ENCODE data around the gene NEURL1.
"Not testable (repeated sequence)": the region's sequence is repeated elsewhere in the genome, so short reads cannot be mapped to it uniquely, and the experiment has no call there.

The NEURL1 gene

DNA sequence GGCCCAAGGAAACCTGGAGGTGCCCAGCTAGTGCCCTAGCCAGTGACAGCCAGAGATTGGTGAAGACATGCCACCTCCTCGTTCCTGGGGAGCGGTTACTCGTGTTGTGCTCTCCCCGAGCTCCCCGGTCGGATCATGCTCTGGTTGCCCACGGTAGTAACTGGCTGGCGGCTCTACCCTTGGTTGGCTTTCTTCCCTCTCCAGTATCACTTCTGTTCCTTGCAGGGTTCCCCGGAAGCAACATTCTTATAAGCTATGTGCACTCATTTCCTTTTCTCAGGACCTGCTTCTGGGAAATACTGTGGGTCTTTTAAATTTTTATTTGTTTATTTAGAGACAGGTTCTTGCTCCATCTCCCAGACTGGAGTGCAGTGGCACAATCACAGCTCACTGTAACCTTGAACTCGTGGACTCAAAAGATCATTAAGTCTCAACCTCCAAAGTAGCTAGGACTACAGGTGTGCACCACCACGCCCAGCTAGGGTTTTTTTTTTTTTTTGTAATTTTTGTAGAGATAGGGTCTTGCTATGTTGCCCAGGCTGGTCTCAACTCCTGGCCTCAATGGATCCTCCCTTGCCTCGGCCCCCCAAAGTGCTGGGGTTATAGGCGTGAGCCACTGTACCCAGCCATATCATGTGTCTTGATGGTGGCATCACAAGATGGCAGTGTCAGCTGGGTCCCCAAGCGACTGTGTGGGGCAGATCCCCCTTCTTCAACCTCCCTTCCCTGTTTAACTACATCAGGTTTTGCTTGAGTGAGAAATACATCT is 27.9 kb upstream of the NEURL1 start:
- no peak for DNase-seq (ENCODE audit: low read depth in 2 of 2)

DNA sequence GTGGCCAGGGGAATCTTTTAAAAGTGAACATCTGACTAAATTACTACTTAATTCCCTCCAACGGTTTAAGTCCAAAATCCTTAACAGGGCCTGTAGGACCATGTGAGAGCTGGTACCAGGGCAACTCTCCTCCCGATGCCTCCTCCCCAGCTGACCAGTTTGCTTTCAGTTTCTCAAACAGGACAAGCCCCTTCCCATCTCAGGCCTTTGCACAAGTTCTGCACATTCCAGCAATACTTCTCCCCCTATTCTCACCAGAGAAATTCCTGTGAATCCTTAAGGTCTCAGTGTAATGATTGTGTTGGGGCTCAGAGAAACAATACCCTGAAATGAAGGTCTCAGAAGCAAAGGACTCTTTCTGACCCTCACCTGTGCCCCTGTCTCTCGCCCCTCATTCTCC is 26.8 kb upstream of the NEURL1 start:
- no peak for DNase-seq (ENCODE audit: low read depth in 2 of 2)

DNA sequence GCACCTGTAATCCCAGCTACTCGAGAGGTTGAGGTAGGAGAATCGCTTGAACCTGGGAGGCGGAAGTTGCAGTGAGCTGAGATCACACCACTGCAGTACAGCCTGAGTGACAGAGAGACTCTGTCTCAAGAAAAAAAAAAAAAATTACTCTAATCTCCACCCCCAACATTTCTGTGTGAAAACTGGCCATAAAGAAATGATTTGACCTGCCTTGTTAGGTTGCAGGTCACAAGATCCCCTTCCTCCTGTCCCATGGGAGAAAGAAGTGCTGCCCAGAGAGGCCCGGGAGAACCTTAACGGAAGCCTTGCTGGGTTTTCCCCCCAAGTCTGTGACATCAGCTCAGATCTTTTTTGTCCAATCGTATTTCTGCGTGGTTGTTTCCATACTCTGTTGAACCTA is 26.1 kb upstream of the NEURL1 start:
- DNase-seq (ENCODE audit: low read depth in 2 of 2): no peak

DNA sequence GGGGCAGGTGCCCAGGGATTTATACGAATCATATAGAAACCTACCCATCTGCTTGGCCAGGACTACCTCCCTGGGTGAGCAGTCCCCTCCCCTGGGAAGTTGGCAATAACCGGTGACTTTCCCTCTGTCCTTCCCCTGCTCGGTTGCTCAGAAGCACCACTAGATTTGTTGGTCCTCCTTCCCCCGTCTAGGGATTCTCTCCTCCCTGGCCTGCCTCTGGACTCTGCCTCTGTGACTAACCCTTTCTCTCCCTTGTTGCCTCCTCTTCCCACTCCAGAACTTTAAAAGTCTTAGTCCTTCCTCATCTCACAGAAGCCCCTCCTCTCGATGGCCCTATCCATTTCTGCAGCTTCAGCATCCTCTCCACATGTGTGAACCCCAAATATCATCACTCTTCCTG is 24.3 kb upstream of the NEURL1 start:
- DNase-seq (ENCODE audit: low read depth in 2 of 2): no peak

DNA sequence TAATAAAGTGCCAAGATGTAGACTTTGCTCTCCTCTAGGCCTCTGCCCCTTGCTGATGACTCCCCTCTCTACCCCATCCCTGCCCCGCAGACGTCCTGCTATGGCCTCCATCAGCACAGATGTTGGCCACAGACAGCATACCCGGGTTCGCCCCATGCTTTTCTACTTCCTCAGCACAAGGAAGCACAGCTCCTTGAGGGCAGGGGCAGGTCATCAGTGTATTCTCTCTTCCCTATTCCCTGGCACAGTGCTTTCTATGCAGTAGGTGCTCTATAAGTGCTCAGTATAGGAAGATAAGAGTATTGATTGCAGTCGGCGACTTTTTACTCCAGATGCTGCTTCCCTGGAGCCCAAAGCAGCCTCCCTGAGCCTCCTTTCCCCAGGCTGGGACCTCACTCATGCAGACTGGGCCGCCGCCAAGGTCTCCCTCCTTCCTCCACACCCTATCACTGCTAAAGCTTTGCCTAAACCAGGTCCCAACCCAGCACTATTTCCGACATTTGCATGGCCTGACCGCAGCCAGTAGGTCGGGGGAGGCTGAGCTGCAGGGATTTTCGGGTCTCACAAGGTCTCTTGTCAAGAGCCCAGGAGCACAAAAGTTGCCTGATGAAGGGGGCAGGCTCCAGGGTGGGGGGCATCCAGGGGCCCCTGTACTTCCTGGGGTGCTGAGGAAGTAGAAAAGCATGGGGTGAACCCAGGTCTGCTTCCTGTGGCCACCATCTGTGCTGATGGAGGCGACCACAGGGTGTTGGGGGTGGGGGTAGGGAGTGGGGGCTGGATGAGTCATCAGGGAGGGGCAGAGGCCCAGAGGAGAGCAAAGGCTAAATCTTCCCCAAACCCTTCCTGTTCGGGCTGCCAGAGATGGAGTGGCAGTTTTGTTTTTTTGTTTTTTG is 22.5 kb upstream of the NEURL1 start:
- DNase-seq (ENCODE audit: low read depth in 2 of 2): peak; percentile 59 to 61

DNA sequence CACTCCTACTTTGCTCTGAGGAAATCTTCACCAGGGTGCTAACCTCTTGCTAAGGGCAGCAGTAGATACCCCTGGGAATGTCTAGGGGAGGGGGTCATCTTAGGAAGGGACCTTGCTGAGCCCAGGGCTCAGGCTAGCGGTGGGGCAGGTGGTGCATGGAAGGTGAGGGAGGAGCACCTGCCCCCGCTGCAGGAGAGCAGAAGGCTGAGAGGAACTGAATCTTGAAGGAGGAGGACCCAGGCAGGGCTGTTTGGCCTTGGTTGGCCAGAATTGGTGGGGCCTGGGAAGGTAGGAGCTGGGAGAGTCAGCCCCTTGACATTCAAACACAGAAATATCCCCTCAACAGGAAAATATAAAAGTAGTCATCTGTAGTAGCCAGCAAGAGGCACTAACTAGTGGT is 21.5 kb upstream of the NEURL1 start:
- DNase-seq (ENCODE audit: low read depth in 2 of 2): no peak

DNA sequence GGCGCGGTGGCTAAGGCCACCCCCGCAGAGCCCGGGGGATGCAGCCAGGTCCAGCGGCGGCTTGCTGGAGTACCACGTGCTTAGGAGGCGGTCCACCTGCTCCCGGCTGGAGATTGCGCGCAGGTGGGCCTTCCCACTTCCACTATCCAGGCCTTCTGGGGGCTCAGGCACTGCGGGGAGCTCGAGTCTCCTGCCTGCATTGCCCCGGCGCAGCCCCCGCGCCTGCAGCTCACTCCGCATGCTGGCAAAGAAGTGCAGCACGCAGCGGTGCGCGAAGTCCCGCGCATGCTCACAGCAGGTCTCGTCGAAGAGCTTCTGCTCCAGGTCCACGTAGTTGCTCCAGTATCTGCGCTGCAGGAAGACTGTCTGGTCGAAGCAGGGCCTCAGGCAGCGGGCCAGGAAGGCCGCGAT is 20.2 kb upstream of the NEURL1 start:
- no peak for DNase-seq (ENCODE audit: low read depth in 2 of 2)

DNA sequence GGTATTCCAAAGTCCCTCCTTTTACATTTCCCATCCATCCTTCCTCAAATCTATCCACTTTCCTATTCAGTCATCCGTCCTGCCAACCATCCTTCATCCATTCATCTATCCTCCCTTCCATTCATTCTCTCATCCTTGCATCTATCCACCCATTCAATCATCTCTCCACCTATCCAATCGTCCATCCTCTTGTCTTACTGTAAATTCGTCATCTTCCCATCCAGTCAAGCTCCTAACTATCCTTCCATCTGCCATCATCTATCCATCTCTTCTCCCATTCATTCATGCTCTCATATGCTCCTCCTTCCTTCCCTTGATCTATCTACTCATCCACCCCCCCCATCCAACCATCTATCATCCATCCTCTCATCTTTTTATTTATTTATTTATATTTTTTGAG is 19.4 kb upstream of the NEURL1 start:
- no peak for DNase-seq (ENCODE audit: low read depth in 2 of 2)

DNA sequence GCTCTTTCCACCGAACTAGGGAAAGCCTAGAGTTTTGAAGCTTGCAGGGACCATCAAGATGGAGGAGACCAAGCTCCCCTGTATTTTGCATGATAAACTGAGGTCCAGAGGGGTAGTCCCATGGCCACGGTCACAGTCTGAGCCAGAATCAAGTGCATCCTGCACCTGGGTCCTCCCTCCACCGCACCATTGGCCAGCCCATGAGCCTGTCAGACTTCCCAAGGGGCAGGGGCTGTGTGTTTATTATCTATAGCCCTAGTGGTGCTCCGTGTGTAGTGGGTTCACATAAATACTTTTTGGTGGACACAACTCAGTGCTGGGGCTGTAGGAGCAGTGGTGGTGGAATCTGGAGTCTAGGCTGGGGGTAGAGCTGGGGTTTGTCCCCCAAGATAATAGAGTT is 18.1 kb upstream of the NEURL1 start:
- DNase-seq (ENCODE audit: low read depth in 2 of 2): no peak

DNA sequence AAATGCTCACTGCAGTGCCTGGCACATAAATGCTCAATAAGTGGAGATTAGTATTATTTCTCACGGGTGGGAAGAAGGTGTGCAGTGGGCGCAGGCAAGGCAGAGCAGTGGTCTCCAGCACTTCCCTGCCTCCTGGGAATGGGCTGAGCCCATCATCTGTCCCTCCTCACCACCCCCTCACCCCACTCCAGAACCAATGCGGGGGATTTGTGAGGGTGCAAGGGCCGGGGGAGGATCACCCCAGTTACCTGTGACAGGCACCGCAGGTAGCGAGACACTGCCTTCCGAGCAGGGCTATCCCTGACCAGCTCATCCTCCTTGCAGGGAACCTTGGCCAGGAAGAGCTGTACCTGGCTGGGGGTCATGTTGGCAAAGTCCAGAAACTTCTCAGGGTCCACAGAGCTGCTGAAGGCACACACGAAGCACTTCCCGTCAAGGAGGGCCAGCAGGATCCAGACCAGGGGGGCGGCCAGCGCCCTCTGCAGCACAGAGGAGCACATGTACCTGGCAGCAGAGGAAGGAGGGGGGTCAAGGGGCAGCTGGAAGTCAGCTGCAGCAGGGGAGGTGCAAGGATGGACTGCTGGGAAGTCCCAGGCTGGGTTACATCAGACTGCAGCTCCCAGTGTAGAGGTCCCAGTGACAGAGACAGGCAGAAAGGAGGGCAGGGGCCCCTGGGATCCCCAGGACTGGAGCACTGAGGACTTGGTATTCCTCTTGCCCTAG is 17.3 kb upstream of the NEURL1 start:
- DNase-seq (ENCODE audit: low read depth in 2 of 2): no peak

DNA sequence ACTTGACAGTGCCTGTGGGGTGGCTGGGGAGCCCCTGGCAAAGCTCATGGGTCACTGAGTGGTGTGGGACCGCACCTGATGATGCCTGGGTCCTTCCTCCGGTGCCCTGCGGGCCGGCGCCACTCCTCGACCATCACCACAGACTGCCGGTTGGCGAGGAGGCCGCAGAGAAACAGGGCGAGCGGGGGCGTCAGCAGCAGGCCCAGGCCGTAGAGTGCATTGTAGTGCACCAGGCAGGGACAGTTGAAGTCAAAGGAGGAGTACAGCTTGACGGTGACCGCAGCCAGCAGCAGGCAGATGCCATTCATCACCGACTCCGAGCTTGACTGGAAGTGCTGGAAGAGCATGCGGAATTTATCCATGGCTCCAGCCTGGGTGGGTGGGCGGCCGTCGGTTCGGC is 14.8 kb upstream of the NEURL1 start:
- no peak for DNase-seq (ENCODE audit: low read depth in 2 of 2)

DNA sequence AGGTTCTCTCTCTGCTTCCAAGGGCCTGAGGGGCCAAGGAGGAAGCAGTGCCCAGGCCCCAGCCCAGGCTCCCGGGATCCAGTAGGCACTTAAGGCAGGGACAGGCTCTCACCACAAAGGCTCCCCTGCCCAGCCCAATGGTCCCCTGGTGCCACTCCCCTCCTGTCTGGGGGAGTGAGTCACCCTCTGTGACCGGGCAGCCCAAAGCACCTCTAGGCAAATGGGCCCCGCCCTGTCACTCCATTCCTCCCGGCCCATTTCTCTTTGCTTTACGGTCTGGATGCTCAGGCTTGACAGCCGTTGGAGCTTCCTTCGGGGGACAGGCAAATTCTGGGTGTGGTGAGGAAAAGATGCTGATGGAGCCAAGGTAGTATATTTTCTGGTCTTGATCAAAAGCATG is 14.4 kb upstream of the NEURL1 start, which contains the start of gene CALHM3:
Gene CALHM3 (minus strand): TSS at position 106 of the 400 bp plus-strand sequence. CDS start 208 bp downstream, outside the sequence.
- no peak for DNase-seq (ENCODE audit: low read depth in 2 of 2)

DNA sequence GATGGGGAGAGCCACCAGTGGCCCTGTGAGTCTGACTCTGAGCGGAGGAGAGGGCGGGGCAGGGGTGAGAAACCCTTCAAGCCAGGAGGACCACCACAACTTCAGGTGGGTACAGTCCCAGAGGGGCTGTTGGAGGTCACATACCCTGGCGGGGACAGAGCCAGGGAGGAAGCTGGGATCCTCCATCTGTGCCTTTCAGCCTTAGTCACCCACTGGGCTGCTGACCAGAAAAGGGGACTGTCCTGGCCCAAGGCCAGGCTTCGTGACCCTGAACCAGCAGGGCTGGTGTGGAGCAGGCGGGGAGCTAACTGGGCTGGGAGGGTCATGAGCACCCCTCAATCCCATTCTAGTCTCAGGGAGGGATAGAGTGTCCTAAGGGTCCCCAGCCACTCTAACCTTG is 13.0 kb upstream of the NEURL1 start:
- DNase-seq (ENCODE audit: low read depth in 2 of 2): no peak

DNA sequence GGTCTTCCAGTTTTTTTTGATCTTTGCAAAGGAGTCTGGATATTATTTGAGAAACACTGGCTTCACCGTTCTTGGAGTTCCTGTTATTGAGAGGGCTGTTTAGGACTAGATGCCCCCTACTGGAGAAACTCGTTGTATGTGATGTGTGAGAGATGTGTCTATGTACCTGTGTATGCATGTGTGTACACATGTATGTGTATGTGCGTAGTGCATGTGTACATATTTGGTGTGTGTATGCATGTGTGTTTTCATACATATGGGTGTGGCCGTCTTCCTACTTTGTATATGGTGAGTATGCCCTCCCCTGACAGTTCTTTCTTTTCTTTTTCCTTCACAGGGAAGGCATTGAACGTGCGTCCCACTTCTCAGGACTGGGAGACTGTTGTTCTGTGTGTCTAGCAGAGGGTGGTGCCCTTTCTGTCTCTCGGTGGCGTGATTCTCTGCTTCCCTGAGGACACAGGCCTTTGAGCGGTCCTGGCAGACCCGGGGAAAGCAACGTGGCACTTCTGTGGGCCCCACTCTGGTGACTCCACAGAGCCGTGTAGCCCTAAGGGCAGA is 11.5 kb upstream of the NEURL1 start:
- no peak for DNase-seq (ENCODE audit: low read depth in 2 of 2)

DNA sequence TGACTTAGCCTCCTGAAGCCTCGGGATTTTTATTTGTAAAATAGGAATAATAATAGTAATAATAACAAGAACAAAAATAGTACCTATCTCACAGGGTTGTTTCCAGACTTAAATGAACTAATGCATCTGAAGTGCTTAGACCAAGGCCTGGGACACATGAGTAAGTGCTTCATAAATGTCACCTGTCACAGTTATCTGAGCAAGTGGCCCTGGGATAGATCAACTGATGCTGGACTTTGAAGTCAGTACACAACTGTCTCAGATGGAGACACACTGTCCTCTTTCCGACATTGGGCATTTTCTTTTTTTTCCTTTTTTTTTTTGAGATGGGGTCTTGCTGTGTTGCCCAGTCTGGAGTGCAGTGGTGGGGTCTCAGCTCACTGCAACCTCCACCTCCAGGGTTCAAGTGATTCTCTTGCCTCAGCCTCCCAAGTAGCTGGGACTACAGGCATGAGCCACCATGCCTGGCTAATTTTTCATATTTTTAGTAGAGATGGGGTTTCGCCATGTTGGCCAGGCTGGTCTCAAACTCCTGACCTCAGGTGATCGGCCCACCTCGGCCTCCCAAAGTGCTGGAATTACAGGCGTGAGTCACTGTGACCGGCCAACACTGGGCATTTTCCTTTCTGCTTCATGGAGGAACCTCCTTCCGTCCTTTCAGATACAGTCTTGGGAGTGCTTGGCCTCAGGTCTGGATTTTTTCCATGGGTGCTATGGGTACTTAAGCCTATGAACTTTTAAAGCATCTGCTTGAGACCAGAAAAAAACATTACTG is 6.7 kb upstream of the NEURL1 start:
- DNase-seq (ENCODE audit: low read depth in 2 of 2): not testable (repeated sequence)

DNA sequence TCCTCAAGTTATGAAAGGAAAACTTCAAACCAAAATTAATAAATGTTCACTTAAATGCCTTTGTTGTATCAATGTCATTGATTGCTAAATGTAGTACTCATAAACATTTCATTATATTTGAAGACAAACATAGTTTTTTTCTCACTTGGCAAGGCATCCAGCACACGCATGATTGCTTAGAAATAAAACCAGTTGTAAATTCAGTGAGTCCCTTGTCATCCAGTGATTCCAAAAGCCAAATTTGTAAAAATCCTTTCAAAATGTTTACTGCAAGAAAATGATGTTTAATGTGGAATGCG is 6.1 kb upstream of the NEURL1 start:
- DNase-seq (ENCODE audit: low read depth in 2 of 2): no peak

DNA sequence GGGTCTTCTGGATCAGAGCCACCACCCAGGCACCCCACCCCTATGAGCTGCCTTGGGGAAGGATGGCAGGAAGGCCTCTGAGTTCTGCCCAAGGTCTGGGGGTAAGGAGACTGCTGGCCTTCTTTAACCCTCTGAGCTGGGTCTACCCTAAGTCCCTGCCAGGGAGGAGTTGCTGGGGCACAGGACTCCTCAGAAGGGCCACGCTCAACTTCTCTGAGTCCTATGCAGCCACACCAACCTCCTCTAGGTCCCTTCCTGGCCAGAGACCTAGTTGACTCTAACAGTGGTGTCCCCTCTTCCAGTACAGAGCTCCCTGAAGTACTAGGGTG is 2.6 kb upstream of the NEURL1 start:
- DNase-seq (ENCODE audit: low read depth in 2 of 2): no peak

DNA sequence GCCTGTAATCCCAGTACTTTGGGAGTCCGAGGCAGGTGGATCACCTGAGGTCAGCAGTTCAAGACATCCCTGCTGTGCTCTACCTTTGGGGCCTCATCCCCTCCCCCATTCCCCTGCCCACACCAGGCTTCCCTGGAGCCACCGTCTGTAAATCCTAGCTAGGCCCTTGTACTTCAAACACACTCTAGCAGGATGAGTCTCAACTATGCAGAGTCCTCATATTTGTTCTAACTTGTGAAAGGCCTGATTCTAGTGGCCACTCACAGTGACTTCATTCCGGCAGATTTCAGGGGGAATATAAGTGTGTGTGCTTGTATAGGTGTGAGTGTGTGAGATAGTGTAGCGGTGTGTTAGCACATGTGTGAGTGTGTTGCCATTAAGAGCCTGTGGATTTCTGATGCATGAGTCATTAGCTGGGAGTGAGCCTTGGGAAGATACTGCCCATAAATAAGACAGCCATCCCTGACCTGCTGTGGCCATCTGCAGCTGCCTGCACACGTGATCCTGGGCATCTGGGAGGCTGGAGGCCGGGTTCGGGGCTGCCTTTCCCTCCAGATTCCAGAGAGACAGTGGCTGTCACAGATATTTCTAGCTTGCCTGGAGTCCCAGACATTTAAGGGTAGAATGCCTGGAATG is 1.7 kb upstream of the NEURL1 start:
- DNase-seq (ENCODE audit: low read depth in 2 of 2): no peak

DNA sequence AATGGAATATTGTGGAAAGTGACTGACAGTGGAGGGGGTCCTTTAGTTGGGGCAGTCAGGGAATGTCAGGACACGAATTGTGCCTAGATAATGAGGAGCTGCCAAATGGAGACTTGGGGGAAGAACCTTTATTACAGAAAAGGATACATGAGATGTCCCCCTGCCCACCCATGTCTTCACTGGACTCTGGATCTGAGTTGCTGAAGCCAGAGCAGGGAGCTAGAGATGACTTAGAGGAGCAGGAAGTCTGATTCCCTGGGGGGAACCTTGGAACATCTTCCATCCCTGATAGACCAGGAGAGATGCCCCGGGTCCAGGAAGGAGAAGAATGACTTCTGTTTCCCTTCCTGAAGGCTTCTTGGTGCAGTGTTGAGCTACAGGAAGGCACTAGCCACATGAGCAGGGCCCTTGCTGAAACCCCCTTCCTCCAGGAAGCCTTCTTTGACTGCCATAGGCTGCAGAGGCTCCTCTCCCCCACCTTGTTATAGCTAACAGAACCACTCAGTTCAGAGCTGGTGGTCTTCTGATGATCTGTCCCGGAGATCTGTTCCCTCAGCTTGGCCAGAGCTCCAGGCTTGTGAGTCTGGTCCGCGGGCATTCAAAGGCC is 747 bp upstream of the NEURL1 start:
- DNase-seq (ENCODE audit: low read depth in 2 of 2): no peak

All from stimulated activated CD8-positive, alpha-beta memory T cell treated with anti-CD3 and anti-CD28 coated beads, Interleukin-15, amount 100 ng/mL, for 48 hours (primary cell).